ENCODE data around the gene ADGRL3. TPM values are rescaled to one million over a fixed set of nuclear protein-coding genes. Genes with fewer than 3 reads are reported as not detected.
A peak's percentile ranks its signal among the peaks of the same experiment; 100 is the strongest.
"Not testable (repeated sequence)": the region's sequence is repeated elsewhere in the genome, so short reads cannot be mapped to it uniquely, and the experiment has no call there.

The ADGRL3 gene
- polyA plus RNA-seq, 3 donors, result 22.2 to 26.3 (median 24.3) TPM

- DNase-seq, result peak; percentile 9
Measured at GRCh38 chr4:61204353-61205060, 4.4 kb downstream of the ADGRL3 start.

- no peak for DNase-seq
Measured at GRCh38 chr4:61205066-61205465, 4.9 kb downstream of the ADGRL3 start.

DNA sequence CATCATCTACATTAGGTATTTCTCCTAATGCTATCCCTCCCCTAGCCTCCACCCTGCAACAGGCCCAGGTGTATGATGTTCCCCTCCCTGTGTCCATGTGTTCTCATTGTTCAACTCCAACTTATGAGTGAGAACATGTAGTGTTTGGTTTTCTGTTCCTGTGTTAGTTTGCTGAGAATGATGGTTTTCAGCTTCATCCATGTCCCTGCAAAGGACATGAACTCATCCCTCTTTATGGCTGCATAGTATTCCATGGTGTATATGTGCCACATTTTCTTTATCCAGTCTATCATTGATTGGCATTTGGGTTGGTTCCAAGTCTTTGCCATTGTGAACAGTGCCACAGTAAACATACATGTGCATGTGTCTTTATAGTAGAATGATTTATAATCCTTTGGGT lies 7.0 kb downstream of the ADGRL3 start:
- not testable (repeated sequence) for DNase-seq

GRCh38 chr4:61210186-61210939 lies 10.2 kb downstream of the ADGRL3 start:
- peak; percentile 10 for DNase-seq

DNA sequence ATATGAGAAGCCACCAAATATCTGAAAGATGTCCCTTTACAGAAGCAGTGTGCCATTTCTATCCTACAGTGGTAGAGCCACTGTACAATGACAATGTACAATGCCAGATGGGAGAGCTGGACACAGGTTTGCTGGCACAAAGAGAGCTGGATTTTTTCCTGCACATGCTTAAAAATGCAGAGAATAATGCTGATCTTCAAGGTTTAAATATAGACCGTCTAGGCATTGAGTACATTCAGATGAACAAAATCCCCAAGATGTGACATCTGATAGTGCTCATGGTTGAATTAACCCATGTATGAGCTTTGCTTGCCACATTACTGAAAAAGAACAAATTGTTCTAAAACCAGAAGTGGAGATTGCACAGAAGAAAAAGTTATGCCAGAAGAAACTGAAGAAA lies 11.7 kb downstream of the ADGRL3 start:
- no peak for DNase-seq

DNA sequence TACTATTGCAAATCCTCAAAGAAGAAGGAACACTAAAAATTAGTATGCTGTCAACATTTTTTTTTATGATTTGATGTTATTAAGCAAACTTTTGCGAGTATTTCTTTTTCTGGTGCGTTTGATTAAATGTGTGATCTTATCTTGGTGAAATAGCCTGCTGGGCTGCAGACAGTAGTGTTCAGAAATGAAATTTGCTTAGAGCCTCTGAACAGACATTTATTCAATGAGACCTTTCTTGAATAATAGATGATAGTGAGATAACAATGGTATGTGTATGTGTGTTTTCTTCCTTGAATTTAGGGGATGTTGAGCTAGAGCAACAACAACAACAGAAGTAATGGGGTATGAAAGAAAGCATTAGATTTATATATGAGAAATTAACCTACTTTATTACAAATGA lies 12.7 kb downstream of the ADGRL3 start:
- no peak for DNase-seq

DNA sequence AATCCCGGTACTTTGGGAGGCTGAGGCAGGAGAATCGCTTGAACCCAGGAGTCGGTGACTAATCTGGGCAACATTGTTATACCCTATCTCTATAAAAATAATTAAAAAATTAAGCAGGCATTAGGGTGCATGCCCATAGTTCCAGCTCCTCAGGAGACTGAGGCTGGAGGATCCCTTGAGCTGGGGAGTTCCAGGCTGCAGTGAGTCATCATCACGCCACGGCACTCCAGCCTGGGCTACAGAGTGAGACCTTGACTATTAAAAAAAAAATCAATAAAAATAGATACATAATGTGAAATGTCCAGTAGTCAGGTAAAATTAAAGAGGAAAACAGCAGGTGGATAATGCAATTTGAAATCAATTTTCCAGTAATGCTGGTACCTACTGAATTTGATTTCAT lies 14.6 kb downstream of the ADGRL3 start:
- no peak for DNase-seq

DNA sequence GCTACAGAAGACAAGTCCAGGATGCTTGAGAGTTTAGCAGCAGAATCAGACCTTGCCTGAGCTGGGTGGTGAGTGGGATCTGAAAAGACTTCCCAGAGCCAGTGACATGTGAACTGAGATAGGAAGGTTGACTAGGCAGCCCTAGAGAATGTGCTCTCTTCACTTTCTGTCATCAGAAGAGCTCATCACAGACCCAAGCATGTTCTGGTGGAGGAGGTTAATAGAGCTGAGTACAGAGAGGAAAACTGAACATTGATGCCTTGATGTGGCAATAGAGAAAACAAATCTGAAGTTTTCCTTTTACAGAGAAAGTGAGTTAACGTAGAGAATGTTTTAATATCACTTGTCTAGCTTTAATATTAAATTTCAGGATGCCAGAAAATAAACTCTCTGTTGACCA lies 17.1 kb downstream of the ADGRL3 start:
- no peak for DNase-seq

DNA sequence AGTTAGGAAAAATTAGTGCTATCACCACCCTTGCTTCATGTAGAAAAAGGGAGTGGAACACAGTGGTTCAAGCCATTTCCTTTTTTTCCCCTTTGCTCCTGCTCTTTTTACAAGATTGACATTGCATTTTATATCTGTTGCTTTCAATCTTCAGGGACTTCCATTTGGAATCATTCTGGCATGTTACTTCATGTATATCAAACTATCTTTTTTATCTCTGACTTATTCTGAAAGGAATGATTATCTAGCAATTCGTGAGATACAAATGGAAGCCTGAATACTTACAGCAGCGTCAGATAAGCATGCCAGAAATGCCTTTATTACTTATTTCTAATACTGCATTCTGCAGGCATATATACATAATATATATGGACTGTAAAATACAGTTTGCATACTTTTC lies 20.4 kb downstream of the ADGRL3 start:
- no peak for DNase-seq

DNA sequence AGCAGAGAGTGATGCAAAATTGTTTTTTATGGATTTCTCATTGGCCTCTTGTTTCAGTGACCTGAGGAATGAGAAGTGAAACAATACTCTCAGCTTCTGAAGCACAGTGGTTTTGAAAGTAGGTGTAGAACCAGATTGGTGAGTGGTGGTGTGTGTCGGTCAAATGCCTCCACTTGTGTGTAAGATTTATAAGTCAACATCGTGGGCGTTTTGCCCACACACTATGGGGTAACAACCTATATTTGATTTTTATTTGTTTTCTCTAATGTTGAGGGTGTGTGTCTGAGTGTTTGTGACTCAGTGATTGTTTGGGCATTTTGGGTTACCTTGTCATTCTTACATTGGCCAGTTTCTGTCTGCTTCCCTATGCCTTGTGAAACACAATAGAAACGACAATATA lies 23.3 kb downstream of the ADGRL3 start:
- no peak for DNase-seq

GRCh38 chr4:61224573-61224972 lies 24.4 kb downstream of the ADGRL3 start:
- DNase-seq, result no peak

DNA sequence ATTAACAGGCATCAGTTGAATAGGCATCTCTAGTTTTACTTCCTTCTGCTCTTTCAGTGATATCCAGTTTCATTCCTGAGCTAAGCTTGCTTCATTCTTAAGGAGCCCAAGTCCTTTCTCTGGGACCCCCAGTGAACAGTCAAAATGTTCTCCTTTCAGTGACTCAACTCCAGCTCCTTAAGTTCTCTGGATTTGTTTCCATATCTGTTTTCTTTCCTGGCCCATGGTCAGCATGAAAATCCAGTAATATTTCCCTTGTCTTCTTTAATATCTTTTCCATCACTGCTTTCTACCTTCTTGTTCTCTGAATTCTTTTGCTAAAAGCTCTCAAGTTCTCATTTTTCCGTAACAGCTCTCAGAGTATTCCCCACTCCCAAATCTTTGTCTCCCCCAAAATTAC lies 25.5 kb downstream of the ADGRL3 start:
- no peak for DNase-seq

DNA sequence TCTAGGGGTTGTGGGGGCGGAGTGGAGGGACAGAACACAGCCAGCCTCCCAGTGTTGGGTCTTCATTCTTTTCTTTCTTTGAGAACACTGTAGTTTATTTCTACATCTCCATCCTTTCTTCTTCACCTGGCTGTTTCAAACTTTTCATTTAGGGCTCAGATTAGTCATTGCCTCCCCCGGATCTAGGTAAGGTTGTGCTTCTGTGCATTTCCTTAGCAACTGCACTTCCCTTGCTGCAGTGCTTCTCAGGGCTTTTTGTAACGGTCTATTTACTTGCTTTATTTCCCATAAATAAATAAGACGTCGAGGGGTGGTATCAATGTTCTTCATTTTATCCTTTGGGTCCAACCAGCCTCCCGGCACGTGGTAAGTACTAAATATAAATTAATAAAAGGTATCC lies 31.3 kb downstream of the ADGRL3 start:
- DNase-seq, result no peak

DNA sequence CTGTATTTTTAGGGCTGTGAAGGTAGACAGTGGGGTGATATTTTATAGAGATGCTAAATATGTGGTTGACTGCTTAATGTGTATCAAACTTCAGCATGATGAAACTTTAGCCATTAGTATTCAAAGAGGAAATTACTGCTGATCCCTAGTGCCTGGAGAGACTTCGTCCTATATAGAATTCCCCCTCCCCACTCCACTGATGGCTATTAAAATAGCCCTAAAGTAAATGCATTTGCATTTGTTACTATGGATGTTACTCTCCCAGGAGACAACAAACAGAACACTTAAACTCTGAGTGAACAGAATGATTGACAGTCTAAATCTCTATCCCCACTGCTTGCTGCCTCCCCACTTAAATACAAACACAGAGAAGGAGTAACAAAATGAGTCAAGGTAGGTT lies 39.1 kb downstream of the ADGRL3 start:
- DNase-seq, result no peak

- peak; percentile 40 for DNase-seq
Measured at GRCh38 chr4:61243962-61244361, 43.8 kb downstream of the ADGRL3 start.

DNA sequence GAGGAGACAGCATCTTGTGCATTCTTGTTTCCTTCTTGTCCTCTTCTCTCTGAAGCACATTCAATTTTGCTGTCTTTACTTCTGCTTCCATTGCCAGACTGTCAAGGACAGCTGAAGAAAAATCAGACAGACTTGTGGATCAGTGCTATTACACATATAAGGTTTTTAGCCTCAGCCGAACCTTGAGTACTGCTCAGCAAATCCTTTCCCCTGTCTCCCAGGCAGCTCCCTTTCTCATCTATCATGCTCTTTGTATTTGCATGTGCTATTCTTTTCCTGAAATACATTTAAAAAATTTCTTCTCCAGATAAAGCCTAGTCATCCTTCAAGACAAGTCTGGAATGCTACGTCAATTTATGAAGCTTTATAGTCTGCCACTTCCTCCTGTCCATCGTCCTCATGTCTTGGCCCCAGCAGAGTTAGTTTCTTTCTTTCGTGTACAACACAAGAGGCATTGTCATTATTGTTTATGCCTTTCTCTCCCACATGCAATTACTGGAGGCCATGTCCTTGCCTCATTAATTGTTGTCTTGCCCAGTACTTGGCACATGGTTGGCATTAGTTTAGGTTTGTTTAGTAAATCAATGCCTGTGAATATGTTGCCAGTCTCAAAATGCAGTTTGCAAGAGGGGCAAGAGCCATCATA lies 45.1 kb downstream of the ADGRL3 start:
- peak; percentile 42 for DNase-seq

DNA sequence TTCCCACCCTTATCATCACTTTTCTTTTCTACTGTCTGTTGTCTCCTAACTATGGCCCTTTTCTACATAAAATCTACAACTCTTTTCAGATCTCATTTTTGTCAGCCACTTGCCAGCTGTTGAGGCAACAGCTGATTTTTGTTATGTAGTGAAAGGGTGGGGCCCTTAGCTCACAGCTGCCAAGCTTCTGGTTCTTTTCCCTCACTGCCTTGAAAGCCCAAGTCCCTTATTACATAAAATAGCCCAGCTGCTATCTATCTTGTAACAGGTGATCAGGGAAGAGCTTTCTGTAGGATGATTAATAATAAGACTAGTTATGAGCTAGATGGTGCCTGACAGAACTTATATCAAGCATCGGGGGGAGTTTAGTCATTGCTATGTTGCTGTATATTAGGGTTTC lies 45.9 kb downstream of the ADGRL3 start:
- peak; percentile 23 for DNase-seq

DNA sequence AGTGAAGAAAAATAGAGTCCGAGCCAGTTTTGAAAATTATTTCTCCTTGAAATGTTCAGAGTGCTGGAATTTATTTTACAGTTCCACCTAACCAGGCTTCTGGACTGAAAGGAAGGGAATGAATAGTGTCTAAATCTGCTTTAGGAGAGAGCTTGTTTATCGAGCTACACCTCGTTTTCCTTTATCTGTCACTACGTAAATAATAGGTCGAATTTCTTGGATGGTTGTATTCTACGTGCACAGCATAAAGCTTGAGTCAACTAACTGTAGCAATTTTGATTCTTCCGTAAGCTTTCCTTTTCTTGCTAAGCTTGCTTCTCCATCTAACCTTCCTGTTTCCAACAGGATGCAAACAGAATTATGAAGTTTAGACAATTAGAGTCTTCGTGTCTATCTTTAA lies 48.6 kb downstream of the ADGRL3 start:
- no peak for DNase-seq

GRCh38 chr4:61251129-61251528 lies 51.0 kb downstream of the ADGRL3 start:
- no peak for DNase-seq

GRCh38 chr4:61254406-61254805 lies 54.3 kb downstream of the ADGRL3 start:
- no peak for DNase-seq

DNA sequence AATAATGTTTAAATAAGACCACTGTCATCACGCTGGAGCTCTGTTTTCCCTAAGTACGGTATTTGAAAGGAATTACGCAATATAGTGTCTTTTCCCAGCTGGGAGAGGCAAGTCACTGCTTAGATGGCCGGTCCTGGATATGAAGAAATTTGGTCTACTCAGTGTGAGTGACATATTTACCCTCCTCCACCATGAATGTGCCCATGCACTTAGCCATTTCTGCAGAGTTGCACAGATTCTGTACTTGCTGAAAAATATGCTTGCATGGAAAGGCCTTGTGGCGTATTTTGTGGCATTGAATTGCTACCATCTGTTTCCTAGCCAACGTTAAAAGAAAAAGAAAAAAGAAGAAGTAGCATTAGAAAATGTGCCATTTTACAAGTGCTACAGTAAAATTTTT lies 73.1 kb downstream of the ADGRL3 start:
- no peak for DNase-seq

- no peak for DNase-seq
Measured at GRCh38 chr4:61274286-61274685, 74.2 kb downstream of the ADGRL3 start.

DNA sequence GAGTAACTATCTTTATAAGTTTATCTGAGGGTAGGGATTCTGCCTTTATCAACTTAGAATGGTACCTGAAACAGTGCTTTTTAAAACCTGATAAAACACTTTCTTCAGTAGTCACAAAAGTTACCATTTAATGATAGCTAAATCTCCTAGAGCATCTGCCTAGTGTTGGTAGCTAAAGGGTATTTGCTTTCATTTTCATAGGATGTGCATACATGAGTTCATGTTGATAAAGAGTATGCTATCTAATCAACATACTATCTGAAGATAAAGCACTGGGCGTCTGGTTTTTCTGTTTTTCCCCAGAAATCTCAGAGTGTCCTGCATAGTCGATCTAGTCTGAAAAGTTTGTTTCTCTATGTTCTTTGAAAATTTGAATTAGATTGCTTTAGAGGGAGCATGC lies 75.1 kb downstream of the ADGRL3 start:
- no peak for DNase-seq

Data from renal pelvis (tissue), 4 donors.